Measurements from ENCODE around the gene KRTAP23-1.

Gene KRTAP23-1

DNA sequence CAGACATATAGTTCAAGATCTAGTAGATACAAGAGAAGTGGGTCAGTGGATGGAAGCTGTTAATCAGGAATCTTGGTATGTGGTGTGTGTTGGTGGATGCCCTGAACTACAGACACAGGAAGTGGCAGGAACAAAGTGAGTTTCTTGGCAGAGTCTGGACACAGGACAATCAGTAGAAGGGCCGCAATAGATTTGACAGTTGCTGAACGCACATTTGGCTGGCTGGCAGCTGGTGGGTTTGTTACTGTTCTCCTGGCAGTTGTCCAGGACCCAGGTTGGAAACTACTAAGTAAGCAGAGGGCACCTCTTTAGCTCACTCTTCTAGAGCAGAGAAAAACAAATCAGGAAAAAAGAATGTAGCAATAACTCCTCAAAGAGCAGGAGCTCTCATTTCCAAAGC, 41.5 kb downstream of the KRTAP23-1 start:
- no peak for DNase-seq (ENCODE audit: low spot score)

DNA sequence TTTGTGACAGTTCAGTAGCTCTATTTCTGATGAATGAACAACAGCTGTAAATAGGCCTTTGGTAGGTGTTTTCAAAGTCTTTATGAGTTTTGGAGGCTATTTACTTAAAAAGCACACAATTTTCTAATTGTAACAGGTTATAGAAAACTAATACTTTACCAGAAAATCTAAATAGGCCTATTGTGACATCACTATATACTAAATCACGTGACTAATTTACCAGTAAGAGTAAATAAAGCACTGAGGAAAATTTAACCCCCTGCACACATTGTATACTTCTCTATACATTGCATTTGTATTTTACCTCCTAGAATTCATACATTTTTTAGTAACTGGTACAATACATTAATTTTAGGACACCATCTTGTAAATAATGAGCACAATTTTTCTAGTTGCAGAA, 43.3 kb downstream of the KRTAP23-1 start:
- no peak for DNase-seq (ENCODE audit: low spot score)
